DMS114 treated with DMSO at 0.1 percent for 48 hours (cell line): ENCODE data around the gene KCNC4.

Source experiments
- DNase-seq: peaks from one replicate; lab custom pipeline; 2025; ENCODE audit not compliant: unreplicated experiment; lab: John Stamatoyannopoulos, UW

The KCNC4 gene

GRCh38 chr1:110209715-110210603 is at the start of gene KCNC4:
Gene KCNC4, plus strand, starts transcription at chr1:110210314. Its CDS starts 1,186 bp downstream, at chr1:110211500.
- peak; percentile 72 for DNase-seq

GRCh38 chr1:110160538-110161100 is 49.5 kb upstream of the KCNC4 start:
- DNase-seq: no peak

GRCh38 chr1:110161165-110161564 is 48.9 kb upstream of the KCNC4 start:
- no peak for DNase-seq

GRCh38 chr1:110161849-110162248 is 48.3 kb upstream of the KCNC4 start:
- DNase-seq: no peak

GRCh38 chr1:110163591-110163990 is 46.5 kb upstream of the KCNC4 start:
- DNase-seq: no peak

GRCh38 chr1:110164725-110165350 is 45.3 kb upstream of the KCNC4 start:
- DNase-seq: no peak

GRCh38 chr1:110165761-110166231 is 44.3 kb upstream of the KCNC4 start:
- no peak for DNase-seq

- DNase-seq: no peak
These were observed 43.3 kb upstream of the KCNC4 start for GRCh38 chr1:110166861-110167260.

GRCh38 chr1:110170766-110171733 is 39.1 kb upstream of the KCNC4 start:
- no peak for DNase-seq

GRCh38 chr1:110172001-110172400 is 38.1 kb upstream of the KCNC4 start:
- no peak for DNase-seq

GRCh38 chr1:110173466-110174105 is 36.5 kb upstream of the KCNC4 start:
- no peak for DNase-seq

- no peak for DNase-seq
These were observed 35.2 kb upstream of the KCNC4 start for GRCh38 chr1:110174961-110175360.

- DNase-seq: no peak
These were observed 33.7 kb upstream of the KCNC4 start for GRCh38 chr1:110176299-110176956.

GRCh38 chr1:110177775-110178174 is 32.3 kb upstream of the KCNC4 start:
- no peak for DNase-seq

- no peak for DNase-seq
These were observed 26.4 kb upstream of the KCNC4 start for GRCh38 chr1:110183642-110184167.

GRCh38 chr1:110184446-110184845 is 25.7 kb upstream of the KCNC4 start:
- no peak for DNase-seq

- no peak for DNase-seq
These were observed 24.9 kb upstream of the KCNC4 start for GRCh38 chr1:110185181-110185580.

GRCh38 chr1:110186558-110186957 is 23.6 kb upstream of the KCNC4 start:
- no peak for DNase-seq

- no peak for DNase-seq
These were observed 22.8 kb upstream of the KCNC4 start for GRCh38 chr1:110187139-110187890.
